Measurements from ENCODE around the gene VAV3.
"Not testable (repeated sequence)": the region's sequence is repeated elsewhere in the genome, so short reads cannot be mapped to it uniquely, and the experiment has no call there.

Gene VAV3

DNA sequence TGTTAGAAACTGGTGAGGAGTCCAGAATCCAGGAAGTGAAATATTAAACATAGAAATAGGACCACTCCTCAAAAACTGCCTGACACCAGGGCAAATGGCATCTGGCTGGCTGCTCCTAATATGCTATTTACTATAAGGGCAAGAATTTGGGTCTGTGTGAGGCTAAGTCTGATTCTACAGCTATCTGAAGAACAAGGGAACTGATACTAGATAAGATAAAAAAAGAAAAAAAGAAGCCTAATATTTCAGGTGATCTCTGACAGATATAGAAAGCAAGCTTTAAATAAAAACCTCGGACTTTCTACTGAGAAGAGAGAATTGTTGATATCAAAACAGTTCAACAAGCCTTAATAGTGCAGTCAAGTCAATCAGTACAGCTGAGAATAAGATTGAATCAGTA lies 42.1 kb upstream of the VAV3 start:
- ChIA-PET CTCF (no interaction called here), POLR2A (no interaction called here)
- DNase-seq (ENCODE audit: low read depth, low spot score), result no peak
- TF ChIP-seq, protein P1, sequence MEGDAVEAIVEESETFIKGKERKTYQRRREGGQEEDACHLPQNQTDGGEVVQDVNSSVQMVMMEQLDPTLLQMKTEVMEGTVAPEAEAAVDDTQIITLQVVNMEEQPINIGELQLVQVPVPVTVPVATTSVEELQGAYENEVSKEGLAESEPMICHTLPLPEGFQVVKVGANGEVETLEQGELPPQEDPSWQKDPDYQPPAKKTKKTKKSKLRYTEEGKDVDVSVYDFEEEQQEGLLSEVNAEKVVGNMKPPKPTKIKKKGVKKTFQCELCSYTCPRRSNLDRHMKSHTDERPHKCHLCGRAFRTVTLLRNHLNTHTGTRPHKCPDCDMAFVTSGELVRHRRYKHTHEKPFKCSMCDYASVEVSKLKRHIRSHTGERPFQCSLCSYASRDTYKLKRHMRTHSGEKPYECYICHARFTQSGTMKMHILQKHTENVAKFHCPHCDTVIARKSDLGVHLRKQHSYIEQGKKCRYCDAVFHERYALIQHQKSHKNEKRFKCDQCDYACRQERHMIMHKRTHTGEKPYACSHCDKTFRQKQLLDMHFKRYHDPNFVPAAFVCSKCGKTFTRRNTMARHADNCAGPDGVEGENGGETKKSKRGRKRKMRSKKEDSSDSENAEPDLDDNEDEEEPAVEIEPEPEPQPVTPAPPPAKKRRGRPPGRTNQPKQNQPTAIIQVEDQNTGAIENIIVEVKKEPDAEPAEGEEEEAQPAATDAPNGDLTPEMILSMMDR (IDR thresholded peaks at IDR 0.05; ENCODE audit: insufficient read depth, low read length, missing control alignments), result no peak
- H3K4me3 ChIP-seq (ENCODE audit: low read depth, low read length), result no peak overlapping the region

DNA sequence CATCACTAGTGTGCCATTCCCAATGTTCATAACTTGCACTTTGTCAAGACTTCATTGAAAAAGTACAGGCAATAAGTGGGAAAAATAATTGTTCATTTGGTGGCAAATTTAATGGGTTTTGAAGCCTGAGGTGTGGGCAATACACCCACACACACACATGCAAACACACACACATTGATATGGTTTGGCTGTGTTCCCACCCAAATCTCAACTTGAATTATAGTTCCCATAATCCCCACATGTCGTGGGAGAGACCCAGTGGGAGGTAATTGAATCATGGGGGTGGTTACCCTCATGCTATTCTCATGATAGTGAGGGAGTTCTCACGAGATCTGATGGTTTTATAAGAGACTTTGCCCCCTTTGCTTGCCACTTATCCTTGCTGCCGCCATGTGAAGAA lies 39.9 kb upstream of the VAV3 start:
- CTCF ChIA-PET; H3K4me3 ChIP-seq (ENCODE audit: low read depth, low read length); DNase-seq (ENCODE audit: low read depth, low spot score); POLR2A ChIA-PET: not testable (repeated sequence)

DNA sequence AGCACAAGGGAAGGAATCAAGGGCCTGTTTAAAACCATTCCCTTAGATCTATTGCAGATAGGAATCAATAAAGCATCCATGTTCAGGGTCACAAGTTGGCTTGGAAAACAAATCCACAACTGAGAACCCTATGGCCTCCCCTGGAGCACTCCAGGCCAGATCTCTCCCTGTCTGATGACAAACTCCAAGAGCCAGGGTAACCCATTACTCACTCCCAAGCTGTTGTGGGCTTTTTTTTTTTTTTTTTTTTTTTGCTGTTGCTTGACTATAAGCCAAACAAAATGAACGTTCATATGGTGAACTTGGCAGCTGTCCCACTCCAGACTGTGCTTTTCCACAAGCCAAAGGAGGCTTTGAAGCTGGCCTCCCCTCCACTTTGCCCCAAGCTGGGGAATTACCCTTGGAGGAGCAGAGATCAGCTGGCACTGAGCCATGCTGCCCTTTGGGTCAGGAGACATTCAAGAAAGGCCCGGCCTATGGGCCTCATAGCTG lies 35.7 kb upstream of the VAV3 start:
- CTCF ChIA-PET, result no interaction called here
- no peak for DNase-seq (ENCODE audit: low read depth, low spot score)
- POLR2A ChIA-PET, result no interaction called here
- no peak overlapping the region for H3K4me3 ChIP-seq (ENCODE audit: low read depth, low read length)
- TF ChIP-seq, protein P1 (IDR thresholded peaks at IDR 0.05; ENCODE audit: insufficient read depth, low read length, missing control alignments), result no peak

DNA sequence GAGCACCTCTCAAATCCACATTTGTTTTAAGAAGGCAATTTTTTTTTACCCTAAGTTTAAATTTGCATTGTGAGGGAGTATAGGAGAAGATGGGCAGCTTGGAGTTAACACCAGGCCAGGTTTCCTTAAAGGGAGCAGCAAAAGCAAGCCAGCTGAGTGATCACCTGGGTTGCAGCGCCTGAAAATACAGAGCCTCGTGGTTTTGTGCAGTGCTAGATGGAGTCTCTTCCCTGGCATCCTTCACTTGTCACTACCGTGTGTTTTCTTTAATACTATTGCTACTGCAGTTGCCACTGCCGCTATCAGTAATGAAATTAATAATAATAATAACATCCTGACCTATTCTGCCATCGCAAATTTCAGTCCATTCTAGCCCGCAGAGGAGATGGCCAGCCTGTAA lies 35.2 kb upstream of the VAV3 start:
- ChIA-PET POLR2A (no interaction called here), CTCF (no interaction called here)
- TF ChIP-seq, protein P1 (IDR thresholded peaks at IDR 0.05; ENCODE audit: insufficient read depth, low read length, missing control alignments), result no peak
- no peak overlapping the region for H3K4me3 ChIP-seq (ENCODE audit: low read depth, low read length)
- no peak for DNase-seq (ENCODE audit: low read depth, low spot score)

DNA sequence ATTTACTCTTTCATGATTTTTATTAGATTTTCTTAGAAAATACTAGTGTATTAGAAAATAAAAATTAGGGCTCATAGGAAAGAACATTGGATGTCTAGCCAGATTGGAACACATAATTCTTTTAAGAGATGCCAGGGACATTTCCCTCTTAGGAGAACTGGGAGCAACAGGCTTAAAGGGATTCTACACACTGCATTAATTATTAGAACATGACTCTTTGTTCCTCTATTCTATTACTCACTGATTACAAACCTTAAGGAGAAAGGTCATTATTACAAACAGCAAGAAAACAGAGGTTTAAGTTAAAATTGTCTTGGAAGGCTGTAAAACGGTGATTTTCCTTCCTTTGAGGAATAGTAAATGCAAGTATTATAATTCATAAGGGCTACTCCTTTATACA lies 32.9 kb upstream of the VAV3 start:
- ChIA-PET CTCF (no interaction called here), POLR2A (interaction anchor here (0.6 kb wide), 1 partner anchor 12 kb away, joined by 3 read pairs; no protein-coding TSS in a partner anchor)
- TF ChIP-seq, protein P1 (IDR thresholded peaks at IDR 0.05; ENCODE audit: insufficient read depth, low read length, missing control alignments), result no peak
- no peak overlapping the region for H3K4me3 ChIP-seq (ENCODE audit: low read depth, low read length)
- no peak for DNase-seq (ENCODE audit: low read depth, low spot score)

DNA sequence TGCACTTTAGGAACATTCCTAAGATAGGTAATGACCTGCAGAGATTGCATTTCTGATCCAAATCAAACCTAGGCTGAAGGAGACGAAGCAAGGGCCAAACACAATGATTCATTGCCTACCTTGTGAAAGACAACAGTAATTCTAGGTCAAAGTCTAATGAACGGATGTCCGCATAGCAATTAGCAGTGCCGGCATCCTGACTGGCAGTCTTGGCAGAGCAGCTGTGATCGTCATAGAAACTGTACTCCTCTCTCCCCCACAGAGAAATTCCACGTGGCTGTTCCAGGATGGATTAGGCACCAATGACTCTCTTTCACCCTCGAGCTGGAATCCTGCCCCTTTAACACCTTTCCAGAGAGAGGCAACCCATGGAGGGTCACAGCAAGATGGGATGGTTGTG lies 28.9 kb upstream of the VAV3 start:
- ChIA-PET POLR2A (no interaction called here), CTCF (no interaction called here)
- H3K4me3 ChIP-seq (ENCODE audit: low read depth, low read length), result no peak overlapping the region
- no peak for DNase-seq (ENCODE audit: low read depth, low spot score)
- TF ChIP-seq, protein P1 (IDR thresholded peaks at IDR 0.05; ENCODE audit: insufficient read depth, low read length, missing control alignments), result no peak

DNA sequence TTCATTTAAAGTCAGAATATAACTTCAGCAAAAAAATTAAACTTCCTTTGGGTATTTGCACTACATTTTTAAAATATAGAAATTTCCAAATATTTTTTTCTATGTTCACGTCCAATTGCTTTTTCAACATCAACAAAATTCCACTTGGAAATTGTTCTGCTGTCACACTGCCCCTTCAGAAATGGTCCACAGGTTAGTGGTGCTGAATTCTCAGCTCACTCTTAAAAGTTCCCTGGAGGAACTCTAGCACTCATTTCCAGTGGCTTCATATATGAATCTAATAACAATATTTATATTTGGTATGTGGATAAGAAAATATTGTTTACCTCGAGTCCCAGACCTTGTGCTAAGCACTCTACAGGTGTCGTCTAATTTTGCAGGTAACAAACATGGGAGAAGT lies 27.4 kb upstream of the VAV3 start:
- CTCF ChIA-PET, result no interaction called here
- DNase-seq (ENCODE audit: low read depth, low spot score), result no peak

More for the DNA sequence above, 27.4 kb upstream of the VAV3 start:
- TF ChIP-seq, protein P1 (IDR thresholded peaks at IDR 0.05; ENCODE audit: insufficient read depth, low read length, missing control alignments), result no peak
- POLR2A ChIA-PET, result no interaction called here
- no peak overlapping the region for H3K4me3 ChIP-seq (ENCODE audit: low read depth, low read length)

Measured in AG04449 (cell line).